Vagina (tissue), 2 donors: ENCODE results near the gene PIAS3. TPM values are rescaled to one million over a fixed set of nuclear protein-coding genes. Genes with fewer than 3 reads are reported as not detected.
A peak's percentile ranks its signal among the peaks of the same experiment; 100 is the strongest.
"Not testable (repeated sequence)": the region's sequence is repeated elsewhere in the genome, so short reads cannot be mapped to it uniquely, and the experiment has no call there.

Experiments used
- DNase-seq, 2 donors: peaks; one replicate each; pipeline ENCODE4 v3.0.0-alpha.2; 2017; ENCODE audit errors: extremely low spot score in 2 of 2
- H3K27ac ChIP-seq: fragments of 200-600 bp; sonication (generic); one replicate; pipeline ENCODE4 v1.5.1; 2019
- H3K27me3 ChIP-seq: fragments of 200-600 bp; sonication (generic); one replicate; pipeline ENCODE4 v1.5.1; 2019
- H3K36me3 ChIP-seq, 2 donors: fragments of 200-600 bp; sonication (generic); one replicate each; pipeline ENCODE4 v1.5.1; 2017 to 2019
- H3K4me1 ChIP-seq: fragments of 200-600 bp; sonication (generic); one replicate; pipeline ENCODE4 v1.5.1; 2019
- H3K4me3 ChIP-seq, 2 donors: fragments of 200-600 bp; sonication (generic); 1 replicate in 1 of 2; 2 replicates in 1 of 2; pipeline ENCODE4 v1.5.1; 2016 to 2019
- H3K9me3 ChIP-seq: fragments of 200-600 bp; sonication (generic); one replicate; pipeline ENCODE4 v1.5.1; 2019
- CTCF ChIP-seq, 3 experiments: fragments of 450-650 bp in 2 of 3; fragments of 200-600 bp in 1 of 3; sonication (generic) in 1 of 3; IDR thresholded peaks; one replicate each; pipeline ENCODE4 v1.5.1; 2017 to 2019; ENCODE audit warnings: antibody characterized with exemption in 3 of 3, mild to moderate bottlenecking in 2 of 3, moderate library complexity in 2 of 3
- POLR2A ChIP-seq, 2 donors: fragments of 450-650 bp; IDR thresholded peaks; one replicate each; pipeline ENCODE4 v1.6.1; 2017; ENCODE audit warnings: antibody characterized with exemption in 2 of 2, mild to moderate bottlenecking in 2 of 2, moderate library complexity in 2 of 2
- POLR2AphosphoS5 ChIP-seq, 2 donors: sonication (generic); formaldehyde crosslinking; IDR thresholded peaks; one replicate each; pipeline ENCODE4 v1.9.0; 2017; ENCODE audit warnings: antibody characterized with exemption in 2 of 2, mild to moderate bottlenecking in 2 of 2, low read depth in 1 of 2; ENCODE audit not compliant: insufficient read depth in 1 of 2
- intact Hi-C: fragments of 100-400 bp; cut with DNase I; formaldehyde crosslinking; loops from one replicate; pipeline ENCODE4 v1.15.1; 2023
- total RNA-seq: library from RNA; depleted of rRNA; stranded (reverse); fragments of >200 nt; gene quantifications from one replicate; pipeline ENCODE4 v1.2.3, GENCODE V29; 2016

Gene PIAS3
- total RNA-seq, 1 donor from 2014 or later = 40.5 TPM

- no peak for DNase-seq
- intact Hi-C loops = no loop called here
- H3K36me3 ChIP-seq = peaks cover 0 to 50% of the 10 kb centered on the region in 2 donors
- no peaks in the 10 kb centered on the region for H3K27me3 ChIP-seq
- H3K9me3 ChIP-seq = no peaks in the 10 kb centered on the region
- peak within 1 kb of the TSS; percentile 89 for H3K27ac ChIP-seq
- peak within 1 kb of the TSS; percentile 45 to 63 for H3K4me3 ChIP-seq
- peak; percentile 80 to 91 (median 90) for TF ChIP-seq CTCF (IDR thresholded peaks at IDR 0.05)
- TF ChIP-seq POLR2AphosphoS5 (IDR thresholded peaks at IDR 0.05; ENCODE audit: insufficient read depth in 1 of 2, low read depth in 1 of 2) = peak in 1 of 2 donors; percentile 70
- no peak for TF ChIP-seq POLR2A (IDR thresholded peaks at IDR 0.05)
- peaks cover 19% of the 10 kb centered on the region for H3K4me1 ChIP-seq
These were observed 13.2 kb downstream of the PIAS3 start, which contains the start of gene NUDT17 for GRCh38 chr1:145845514-145846161. NUDT17 (plus strand) TSS chr1:145845630; CDS start chr1:145845641, 11 bp downstream.

- intact Hi-C loops = no loop called here
- no peaks in the 10 kb centered on the region for H3K9me3 ChIP-seq
- peaks cover 19% of the 10 kb centered on the region for H3K4me1 ChIP-seq
- H3K4me3 ChIP-seq = peak overlapping the region; percentile 45 to 63
- H3K36me3 ChIP-seq = peaks cover 0 to 50% of the 10 kb centered on the region in 2 donors
- H3K27me3 ChIP-seq = no peaks in the 10 kb centered on the region
- no peak for DNase-seq
- H3K27ac ChIP-seq = peak overlapping the region; percentile 89
- TF ChIP-seq POLR2AphosphoS5 (IDR thresholded peaks at IDR 0.05; ENCODE audit: insufficient read depth in 1 of 2, low read depth in 1 of 2) = no peak
- no peak for TF ChIP-seq POLR2A (IDR thresholded peaks at IDR 0.05)
- TF ChIP-seq CTCF (IDR thresholded peaks at IDR 0.05) = no peak
These were observed 13.8 kb downstream of the PIAS3 start for GRCh38 chr1:145845144-145845513.

GRCh38 chr1:145843031-145843430 lies 15.8 kb downstream of the PIAS3 start:
- Histone ChIP-seq H3K9me3 (no peaks in the 10 kb centered on the region), H3K4me3 (no peak overlapping the region), H3K36me3 (peaks cover 0 to 51% of the 10 kb centered on the region in 2 donors), H3K4me1 (peaks cover 19% of the 10 kb centered on the region), H3K27ac (no peak overlapping the region), H3K27me3 (no peaks in the 10 kb centered on the region)
- intact Hi-C loops = no loop called here
- TF ChIP-seq POLR2A (IDR thresholded peaks at IDR 0.05) (no peak), POLR2AphosphoS5 (IDR thresholded peaks at IDR 0.05; ENCODE audit: insufficient read depth in 1 of 2, low read depth in 1 of 2) (no peak), CTCF (IDR thresholded peaks at IDR 0.05) (no peak)
- DNase-seq = no peak

GRCh38 chr1:145837656-145838055 lies 21.2 kb downstream of the PIAS3 start:
- Histone ChIP-seq H3K27me3 (no peaks in the 10 kb centered on the region), H3K27ac (no peak overlapping the region), H3K4me1 (no peaks in the 10 kb centered on the region), H3K9me3 (no peaks in the 10 kb centered on the region), H3K36me3 (peaks cover 3 to 98% of the 10 kb centered on the region in 2 donors), H3K4me3 (no peak overlapping the region)
- intact Hi-C loops = loop anchor here (5.0 kb wide), 1 partner anchor 185 kb away; the partner anchor contains the start of gene HJV
- DNase-seq = no peak
- TF ChIP-seq CTCF (IDR thresholded peaks at IDR 0.05) = no peak
- no peak for TF ChIP-seq POLR2AphosphoS5 (IDR thresholded peaks at IDR 0.05; ENCODE audit: insufficient read depth in 1 of 2, low read depth in 1 of 2)
- no peak for TF ChIP-seq POLR2A (IDR thresholded peaks at IDR 0.05)

GRCh38 chr1:145830810-145831209 lies 28.1 kb downstream of the PIAS3 start:
- H3K27me3 ChIP-seq, H3K4me3 ChIP-seq, H3K9me3 ChIP-seq, H3K27ac ChIP-seq, H3K4me1 ChIP-seq, DNase-seq, intact Hi-C loops: not testable (repeated sequence)
- H3K36me3 ChIP-seq = peaks cover 10 to 93% of the 10 kb centered on the region in 2 donors
